Measurements from ENCODE around the gene FBN3.

The FBN3 gene

GRCh38 chr19:8087876-8088275 is 61.5 kb downstream of the FBN3 start:
- DNase-seq, result no peak

GRCh38 chr19:8086849-8087248 is 62.5 kb downstream of the FBN3 start:
- DNase-seq, result no peak

GRCh38 chr19:8085598-8086408 is 63.6 kb downstream of the FBN3 start:
- peak; percentile 79 for DNase-seq

GRCh38 chr19:8084152-8084551 is 65.2 kb downstream of the FBN3 start:
- no peak for DNase-seq

DNA sequence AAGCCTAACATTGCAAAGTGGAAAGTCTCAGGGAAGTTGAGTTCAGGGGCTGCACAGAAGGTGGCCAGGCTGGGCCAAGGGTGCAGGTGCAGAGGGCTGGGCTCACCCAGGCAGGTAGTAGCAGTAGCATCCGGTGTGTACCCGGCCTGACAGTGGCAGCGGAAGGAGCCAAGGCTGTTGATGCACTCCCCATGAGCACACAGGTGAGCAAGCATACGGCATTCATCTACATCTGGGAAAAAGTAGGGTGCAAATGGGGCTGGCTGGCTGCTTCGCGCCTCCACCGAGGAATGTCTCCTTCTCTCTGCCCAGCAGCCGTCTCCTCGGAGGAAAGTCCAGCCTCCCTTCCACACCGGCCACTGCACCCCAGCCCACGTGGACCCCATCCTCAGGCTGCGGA is 66.3 kb downstream of the FBN3 start:
- DNase-seq, result no peak

GRCh38 chr19:8081569-8082550 is 67.5 kb downstream of the FBN3 start:
- no peak for DNase-seq

DNA sequence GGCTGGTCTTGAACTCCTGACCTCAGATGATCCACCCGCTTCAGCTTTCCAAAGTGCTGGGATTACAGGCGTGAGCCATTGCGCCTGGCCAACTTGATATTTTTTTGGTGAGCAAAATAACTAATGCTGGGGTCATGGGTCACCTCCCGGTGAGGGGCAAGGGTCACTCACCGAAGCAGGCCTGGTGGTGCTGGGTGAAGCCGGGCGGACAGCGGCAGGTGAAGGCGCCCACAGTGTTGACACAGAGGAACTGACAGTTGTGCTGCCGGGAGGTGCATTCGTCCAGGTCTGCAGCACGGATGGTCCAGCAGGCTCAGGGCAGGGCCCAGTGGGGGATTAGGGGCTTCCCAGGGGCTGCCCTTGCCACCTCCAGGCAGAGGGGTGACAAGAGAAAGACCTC is 68.6 kb downstream of the FBN3 start:
- no peak for DNase-seq

- DNase-seq, result no peak
Observed at GRCh38 chr19:8079988-8080387, 69.4 kb downstream of the FBN3 start.

- DNase-seq, result no peak
Observed at GRCh38 chr19:8075158-8076074, 74.0 kb downstream of the FBN3 start.

DNA sequence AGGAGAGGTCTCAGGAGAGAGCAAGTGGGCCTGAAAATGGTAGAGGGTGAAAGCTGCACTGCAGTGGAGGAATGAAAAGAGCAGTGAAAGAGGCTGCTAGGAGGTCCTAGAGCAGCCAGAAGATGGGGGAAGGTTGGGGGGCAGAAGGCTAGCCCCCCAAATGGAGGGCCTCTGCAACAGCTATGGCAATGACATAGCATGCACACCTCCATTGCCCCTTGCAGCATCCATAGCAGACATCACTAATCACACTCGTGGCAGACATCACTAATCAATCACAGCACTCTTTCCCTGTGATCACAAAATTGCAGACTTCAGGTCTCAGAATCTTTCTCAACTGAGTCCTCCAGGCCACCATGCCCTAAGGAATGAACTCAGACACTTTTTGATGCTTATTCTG is 74.9 kb downstream of the FBN3 start:
- no peak for DNase-seq

DNA sequence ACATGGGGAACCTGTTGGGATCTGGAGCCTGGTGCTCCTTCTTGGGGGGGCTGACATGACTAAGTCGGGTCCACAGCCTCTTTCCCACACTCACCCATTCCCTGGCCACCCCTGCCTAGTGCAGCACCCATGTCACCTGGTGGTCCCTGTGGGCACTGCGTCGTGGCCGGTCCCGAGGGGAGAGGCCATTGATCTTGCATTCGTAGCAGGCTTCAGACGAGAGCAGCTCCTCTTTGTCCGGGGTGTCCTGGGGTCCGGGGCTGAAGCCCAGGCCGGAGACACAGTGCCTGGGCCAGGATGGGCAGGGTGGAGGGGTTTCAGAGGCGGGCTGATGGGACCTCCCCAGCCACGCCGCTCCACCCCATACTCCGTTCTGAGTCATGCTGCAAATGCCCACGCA is 77.5 kb downstream of the FBN3 start:
- DNase-seq, result no peak

DNA sequence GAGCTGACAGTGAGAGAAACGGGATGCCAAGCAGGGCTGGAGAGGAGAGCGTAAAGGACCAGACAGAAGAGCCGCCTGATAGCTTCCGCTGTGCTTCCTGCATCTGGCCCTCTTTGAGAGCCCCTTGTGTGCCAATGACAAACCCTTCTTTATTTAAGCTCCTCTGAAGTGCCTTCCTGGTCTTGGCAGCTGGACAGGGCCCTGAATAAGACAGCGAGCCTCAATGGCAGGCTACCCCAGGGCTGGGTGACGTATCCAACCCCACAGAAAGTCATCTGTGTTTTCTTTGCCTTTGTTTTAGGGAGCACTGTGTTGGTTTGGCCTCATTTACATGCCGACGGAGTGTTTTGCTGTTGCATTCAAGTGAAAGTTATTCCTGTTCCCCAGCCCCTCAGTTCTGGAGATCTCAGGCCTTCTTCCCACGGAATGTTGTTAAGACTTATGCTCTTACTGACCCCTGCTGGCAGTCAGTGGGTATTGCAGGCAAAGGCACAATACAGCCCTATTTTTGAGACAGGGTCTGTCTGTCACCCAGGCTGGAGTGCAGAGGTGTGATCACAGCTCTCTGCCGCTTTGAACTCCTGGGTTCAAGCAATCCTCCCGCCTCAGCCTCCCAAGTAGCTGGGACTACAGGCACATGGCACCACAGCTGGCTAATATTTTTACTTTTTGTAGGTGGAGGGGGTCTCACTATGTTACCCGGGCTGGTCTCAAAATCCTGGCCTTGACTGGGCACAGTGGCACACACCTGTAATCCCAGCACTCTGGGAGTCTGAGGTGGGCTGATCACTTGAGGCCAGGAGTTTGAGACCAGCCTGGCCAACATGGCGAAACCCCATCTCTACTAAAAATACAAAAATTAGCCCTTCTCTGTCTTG is 80.1 kb downstream of the FBN3 start:
- DNase-seq, result peak; percentile 13

- DNase-seq, result no peak
Observed at GRCh38 chr19:8065875-8066261, 83.5 kb downstream of the FBN3 start.

- DNase-seq, result no peak
Observed at GRCh38 chr19:8064911-8065874, 84.2 kb downstream of the FBN3 start.

- no peak for DNase-seq
Observed at GRCh38 chr19:8057545-8058270, 91.7 kb downstream of the FBN3 start.

- DNase-seq, result no peak
Observed at GRCh38 chr19:8056533-8056932, 92.9 kb downstream of the FBN3 start.

DNA sequence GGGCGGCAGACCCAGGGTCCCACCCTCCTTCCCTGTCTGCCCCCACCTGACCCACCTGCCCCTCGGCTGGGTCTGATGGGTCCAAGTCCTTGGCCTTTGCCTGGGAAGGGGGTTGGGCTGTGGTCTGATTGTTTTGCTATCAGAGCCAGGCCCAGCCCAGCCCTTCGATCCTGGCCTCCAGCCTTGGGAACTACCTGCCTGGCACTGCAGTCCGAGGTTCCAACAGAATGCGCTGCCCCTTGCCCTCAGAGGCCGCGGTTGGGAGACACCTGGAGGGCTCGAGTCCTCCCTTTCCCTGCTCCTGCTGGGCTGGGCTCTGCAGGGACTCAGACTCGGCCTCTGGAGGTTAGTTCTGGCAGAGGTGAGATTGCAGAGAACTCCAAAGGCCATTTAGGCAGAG is 95.2 kb downstream of the FBN3 start:
- DNase-seq, result no peak

GRCh38 chr19:8052464-8052859 is 96.9 kb downstream of the FBN3 start, which contains the start of gene CCL25:
Gene CCL25, plus strand, starts transcription at chr19:8052760. Its CDS starts 290 bp downstream, at chr19:8053050.
- no peak for DNase-seq

- no peak for DNase-seq
Observed at GRCh38 chr19:8050274-8051096, 98.9 kb downstream of the FBN3 start.

Measured in NCI-H510A treated with DMSO at 0.1 percent for 48 hours (cell line).